Prostate gland (tissue), 2 donors: ENCODE results near the gene AKNAD1. TPM values are rescaled to one million over a fixed set of nuclear protein-coding genes. Genes with fewer than 3 reads are reported as not detected.

Experiments
- DNase-seq: peaks from one replicate; pipeline ENCODE4 v3.0.0-alpha.2; 2019; ENCODE audit warnings: low spot score
- H3K27ac ChIP-seq, 2 donors: fragments of 200-600 bp; sonication (generic); 2 replicates each; pipeline ENCODE4 v1.5.1; 2017 to 2019
- H3K27me3 ChIP-seq: fragments of 200-600 bp; sonication (generic); replicated peaks from 2 replicates; pipeline ENCODE4 v1.5.1; 2019; ENCODE audit not compliant: insufficient read depth
- H3K36me3 ChIP-seq, 2 donors: fragments of 200-600 bp; sonication (generic); 1 replicate in 1 of 2; 2 replicates in 1 of 2; pipeline versions ENCODE4 v1.5.1 to v1.8.1; 2017 to 2019
- H3K4me1 ChIP-seq: fragments of 200-600 bp; sonication (generic); replicated peaks from 2 replicates; pipeline ENCODE4 v1.5.1; 2019
- H3K4me3 ChIP-seq, 2 donors: fragments of 200-600 bp; sonication (generic); 2 replicates each; pipeline ENCODE4 v1.5.1; 2017 to 2019
- H3K9me3 ChIP-seq: fragments of 200-600 bp; sonication (generic); 2 replicates; pipeline ENCODE4 v1.5.1; 2017
- POLR2A ChIP-seq: fragments of 450-650 bp; IDR thresholded peaks from one replicate; pipeline ENCODE4 v1.6.1; 2016; ENCODE audit warnings: antibody characterized with exemption, mild to moderate bottlenecking
- POLR2AphosphoS5 ChIP-seq: sonication (generic); formaldehyde crosslinking; IDR thresholded peaks from one replicate; pipeline ENCODE4 v1.6.1; 2017; ENCODE audit warnings: antibody characterized with exemption
- WGBS: methylation state at CpG from one replicate; pipeline ENCODE4 v1.1.5; 2018; 5-methylcytosine and 5-hydroxymethylcytosine counted together
- intact Hi-C: fragments of 100-400 bp; cut with DNase I; formaldehyde crosslinking; loops from one replicate; pipeline ENCODE4 v1.14.2; 2022
- total RNA-seq, 2 donors: library from RNA; depleted of rRNA; stranded (reverse); fragments of >200 nt; gene quantifications; one replicate each; pipeline ENCODE4 v1.1.0, GENCODE V29; 2016
- TF ChIP-seq, protein P1 (sequence below), 4 experiments: fragments of 200-600 bp in 2 of 4; fragments of 450-650 bp in 2 of 4; sonication (generic) in 2 of 4; IDR thresholded peaks; 1 replicate in 3 of 4; 2 replicates in 1 of 4; pipeline ENCODE4 v1.5.1; 2016 to 2019; ENCODE audit warnings: antibody characterized with exemption in 4 of 4, mild to moderate bottlenecking in 2 of 4, moderate library complexity in 2 of 4

Gene AKNAD1, protein sequence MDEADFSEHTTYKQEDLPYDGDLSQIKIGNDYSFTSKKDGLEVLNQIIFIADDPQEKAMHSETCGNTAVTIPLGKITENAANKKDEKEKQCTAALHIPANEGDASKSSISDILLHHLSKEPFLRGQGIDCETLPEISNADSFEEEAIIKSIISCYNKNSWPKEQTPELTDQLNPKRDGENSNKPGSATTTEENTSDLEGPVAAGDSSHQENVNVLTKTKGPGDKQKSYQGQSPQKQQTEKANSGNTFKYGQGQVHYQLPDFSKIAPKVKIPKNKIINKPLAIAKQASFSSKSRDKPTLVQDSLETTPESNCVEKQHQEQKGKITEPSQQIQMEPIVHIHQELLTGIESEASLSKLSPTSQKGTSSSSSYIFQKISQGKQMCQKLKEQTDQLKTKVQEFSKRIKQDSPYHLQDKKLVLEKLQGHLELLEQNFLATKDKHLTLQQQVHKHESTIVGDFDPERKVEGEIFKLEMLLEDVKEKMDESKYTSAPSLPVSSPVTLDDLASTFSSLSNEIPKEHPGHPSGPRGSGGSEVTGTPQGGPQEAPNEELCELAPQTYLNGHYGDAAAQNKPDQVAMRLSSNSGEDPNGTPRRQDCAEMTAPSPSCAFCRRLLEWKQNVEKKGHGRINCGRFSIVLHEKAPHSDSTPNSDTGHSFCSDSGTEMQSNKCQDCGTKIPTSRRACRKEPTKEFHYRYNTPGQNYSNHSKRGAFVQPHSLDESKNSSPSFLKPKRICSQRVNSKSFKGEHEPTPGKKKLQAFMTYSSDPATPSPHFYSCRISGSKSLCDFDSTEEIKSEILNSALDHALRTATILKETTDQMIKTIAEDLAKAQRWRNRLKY
- 1 to 10 TPM in 1 of 2 donors, not detected in 1; 1.4 TPM for total RNA-seq

DNA sequence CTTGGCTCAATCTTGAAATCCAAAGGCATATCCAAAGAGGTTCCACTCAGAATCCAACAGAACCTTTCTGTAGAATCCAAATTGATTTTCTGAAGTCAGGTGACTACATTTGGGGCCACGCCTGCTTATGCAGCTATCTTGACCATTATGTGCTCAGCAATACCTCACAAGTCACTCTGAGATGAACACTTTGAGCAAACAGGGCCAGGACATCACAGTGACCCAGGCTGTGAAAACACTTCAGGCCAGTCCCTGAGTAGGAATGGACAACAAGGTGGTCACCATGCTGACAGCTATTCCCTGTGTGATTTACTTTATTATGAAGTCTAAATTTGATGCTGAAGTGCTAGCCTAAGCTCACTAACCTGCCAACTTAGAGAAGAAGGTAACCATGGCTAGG, at the start of gene AKNAD1:
Gene AKNAD1 (minus strand): TSS at position 101 of the 400 bp plus-strand sequence. CDS start 4,430 bp downstream, outside the sequence.
- DNase-seq = no peak
- Histone ChIP-seq H3K27me3 (no peaks in the 10 kb centered on the region), H3K4me1 (no peaks in the 10 kb centered on the region), H3K27ac (no peak within 1 kb of the TSS), H3K36me3 (no peaks in the 10 kb centered on the region), H3K4me3 (no peak within 1 kb of the TSS), H3K9me3 (no peaks in the 10 kb centered on the region)
- intact Hi-C loops = no loop called here
- TF ChIP-seq POLR2A (no peak), POLR2AphosphoS5 (no peak)
- TF ChIP-seq, protein P1, sequence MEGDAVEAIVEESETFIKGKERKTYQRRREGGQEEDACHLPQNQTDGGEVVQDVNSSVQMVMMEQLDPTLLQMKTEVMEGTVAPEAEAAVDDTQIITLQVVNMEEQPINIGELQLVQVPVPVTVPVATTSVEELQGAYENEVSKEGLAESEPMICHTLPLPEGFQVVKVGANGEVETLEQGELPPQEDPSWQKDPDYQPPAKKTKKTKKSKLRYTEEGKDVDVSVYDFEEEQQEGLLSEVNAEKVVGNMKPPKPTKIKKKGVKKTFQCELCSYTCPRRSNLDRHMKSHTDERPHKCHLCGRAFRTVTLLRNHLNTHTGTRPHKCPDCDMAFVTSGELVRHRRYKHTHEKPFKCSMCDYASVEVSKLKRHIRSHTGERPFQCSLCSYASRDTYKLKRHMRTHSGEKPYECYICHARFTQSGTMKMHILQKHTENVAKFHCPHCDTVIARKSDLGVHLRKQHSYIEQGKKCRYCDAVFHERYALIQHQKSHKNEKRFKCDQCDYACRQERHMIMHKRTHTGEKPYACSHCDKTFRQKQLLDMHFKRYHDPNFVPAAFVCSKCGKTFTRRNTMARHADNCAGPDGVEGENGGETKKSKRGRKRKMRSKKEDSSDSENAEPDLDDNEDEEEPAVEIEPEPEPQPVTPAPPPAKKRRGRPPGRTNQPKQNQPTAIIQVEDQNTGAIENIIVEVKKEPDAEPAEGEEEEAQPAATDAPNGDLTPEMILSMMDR (IDR thresholded peaks at IDR 0.05) = no peak
- WGBS = 92% methylated on average over 1 of the region's 1 CpG

DNA sequence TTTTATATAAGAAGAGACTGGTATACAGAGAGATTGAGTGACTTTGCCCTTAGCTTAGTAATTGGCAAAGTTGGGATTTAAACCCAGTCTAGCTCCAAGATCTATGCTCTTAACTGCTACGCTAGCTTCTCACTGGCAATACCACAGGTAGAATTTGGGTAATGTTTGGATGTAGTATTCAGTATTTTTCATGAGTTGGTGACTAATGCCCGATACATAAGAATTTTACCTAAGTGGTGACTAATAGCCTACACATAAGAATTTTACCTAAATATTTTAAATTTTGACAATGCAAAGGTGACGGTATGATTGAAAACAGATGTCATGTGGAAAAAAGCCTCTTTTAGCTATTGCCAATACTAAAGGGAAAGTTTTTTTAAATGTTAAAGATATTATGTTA, 44.2 kb upstream of the AKNAD1 start:
- no peaks in the 10 kb centered on the region for H3K27me3 ChIP-seq
- TF ChIP-seq POLR2AphosphoS5 (no peak), POLR2A (no peak)
- TF ChIP-seq, protein P1 (IDR thresholded peaks at IDR 0.05) = no peak
- 96% methylated on average over 3 of the region's 3 CpGs for WGBS

DNA sequence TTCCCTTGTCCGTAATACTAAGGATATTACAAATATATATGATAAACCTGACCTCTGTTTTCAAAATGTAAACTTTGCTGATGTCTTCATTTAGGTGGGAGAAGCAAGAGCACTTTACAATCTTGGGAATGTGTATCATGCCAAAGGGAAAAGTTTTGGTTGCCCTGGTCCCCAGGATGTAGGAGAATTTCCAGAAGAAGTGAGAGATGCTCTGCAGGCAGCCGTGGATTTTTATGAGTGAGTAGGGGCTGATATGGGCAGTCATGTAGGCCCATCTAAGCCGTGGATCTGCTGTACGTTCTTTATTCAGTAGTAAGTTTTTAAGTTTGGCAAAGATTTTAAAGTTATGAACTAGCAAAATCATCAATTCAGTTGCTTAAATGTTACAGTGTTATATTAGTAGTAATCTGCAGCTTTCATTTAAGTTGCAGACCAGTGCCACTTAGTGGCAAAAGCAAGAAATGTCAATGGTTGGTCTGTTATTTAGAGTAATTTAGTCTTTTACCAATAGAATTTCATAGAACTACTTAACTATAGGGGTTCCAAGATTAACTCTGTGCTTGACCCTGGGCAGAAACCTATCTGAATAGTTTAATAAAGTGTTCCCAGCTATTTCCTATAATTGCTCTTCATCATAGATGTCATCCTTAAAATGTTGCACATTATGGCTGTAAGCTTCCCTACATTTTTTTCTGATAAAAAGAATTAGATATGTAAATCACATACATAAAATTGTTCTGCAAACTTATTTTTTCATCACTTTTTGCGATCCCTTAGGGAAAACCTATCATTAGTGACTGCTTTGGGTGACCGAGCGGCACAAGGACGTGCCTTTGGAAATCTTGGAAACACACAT, 41.2 kb upstream of the AKNAD1 start:
- Histone ChIP-seq H3K4me3 (no peak overlapping the region), H3K4me1 (no peaks in the 10 kb centered on the region), H3K36me3 (no peaks in the 10 kb centered on the region), H3K27ac (no peak overlapping the region), H3K9me3 (no peaks in the 10 kb centered on the region), H3K27me3 (no peaks in the 10 kb centered on the region)
- TF ChIP-seq, protein P1 (IDR thresholded peaks at IDR 0.05) = peak; percentile 12 to 81 (median 72)
- TF ChIP-seq POLR2AphosphoS5 (no peak), POLR2A (no peak)
- intact Hi-C loops = loop anchor here (1.0 kb wide), 1 partner anchor 70 kb away; no protein-coding TSS in a partner anchor
- DNase-seq = peak; percentile 29
- 62% methylated on average over 8 of the region's 8 CpGs for WGBS

More for the DNA sequence above, 44.2 kb upstream of the AKNAD1 start:
- H3K4me1 ChIP-seq = no peaks in the 10 kb centered on the region
- H3K9me3 ChIP-seq = no peaks in the 10 kb centered on the region
- no peak overlapping the region for H3K4me3 ChIP-seq
- DNase-seq = no peak
- no peaks in the 10 kb centered on the region for H3K36me3 ChIP-seq
- H3K27ac ChIP-seq = no peak overlapping the region
- intact Hi-C loops = no loop called here

DNA sequence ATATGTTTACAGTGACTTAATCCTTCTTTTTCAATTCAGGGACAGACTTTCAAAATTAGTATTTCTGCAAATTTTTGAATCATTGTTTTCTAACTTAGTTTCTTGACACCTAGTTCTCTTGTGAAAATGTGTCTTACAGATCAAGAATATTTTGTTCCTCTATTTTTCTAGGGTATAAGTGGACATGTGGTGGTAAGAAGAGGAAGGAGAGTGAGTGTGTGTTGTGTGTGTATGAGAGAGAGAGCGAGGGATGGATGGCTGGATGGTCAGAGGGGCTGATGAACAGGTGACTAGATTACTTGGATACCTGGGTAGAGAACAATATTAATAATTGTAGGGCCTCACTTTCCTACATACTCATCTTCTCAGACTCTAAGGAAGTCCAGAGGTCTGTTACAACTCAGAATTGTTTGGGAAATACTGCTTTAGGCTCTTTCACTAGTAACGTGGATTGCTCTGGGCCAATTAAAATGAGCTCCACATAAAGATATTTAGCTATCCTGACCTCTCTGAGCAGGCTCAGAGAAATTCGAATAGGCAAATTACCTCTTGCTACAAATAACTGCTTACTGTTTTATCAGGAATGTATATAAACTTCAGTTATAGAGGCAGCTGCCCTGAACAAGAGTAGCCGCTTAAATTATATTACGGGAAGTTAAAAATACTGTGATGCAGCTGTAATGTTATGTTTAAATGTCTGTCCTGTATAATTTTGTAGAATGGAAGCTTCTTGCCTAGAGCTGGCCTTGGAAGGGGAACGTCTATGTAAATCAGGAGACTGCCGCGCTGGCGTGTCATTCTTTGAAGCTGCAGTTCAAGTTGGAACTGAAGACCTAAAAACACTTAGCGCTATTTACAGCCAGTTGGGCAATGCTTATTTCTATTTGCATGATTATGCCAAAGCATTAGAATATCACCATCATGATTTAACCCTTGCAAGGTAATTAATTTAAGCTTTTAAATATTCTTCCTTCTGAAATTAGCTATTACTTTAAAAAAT, 39.6 kb upstream of the AKNAD1 start:
- no peaks in the 10 kb centered on the region for H3K4me1 ChIP-seq
- H3K4me3 ChIP-seq = no peak overlapping the region
- 31% methylated on average over 10 of the region's 10 CpGs for WGBS
- no peaks in the 10 kb centered on the region for H3K27me3 ChIP-seq
- no peaks in the 10 kb centered on the region for H3K9me3 ChIP-seq
- intact Hi-C loops = no loop called here
- no peak overlapping the region for H3K27ac ChIP-seq
- TF ChIP-seq, protein P1 (IDR thresholded peaks at IDR 0.05) = no peak
- TF ChIP-seq POLR2A (no peak), POLR2AphosphoS5 (no peak)
- DNase-seq = no peak
- no peaks in the 10 kb centered on the region for H3K36me3 ChIP-seq
